PC-9 (cell line): ENCODE results near the gene PIK3CB. TPM values are rescaled to one million over a fixed set of nuclear protein-coding genes. Genes with fewer than 3 reads are reported as not detected.

Source experiments
- BruUV-seq: library from RNA; stranded (reverse); fragments of 400-500 nt; replicated peaks from 2 replicates; lab custom pipeline; 2021; lab: Mats Ljungman, UMichigan
- CTCF ChIA-PET: fragments of 300-600 bp; sonication (Branson Sonifier 250); formaldehyde crosslinking; loops from one replicate; lab custom pipeline; 2022; ENCODE audit warnings: antibody characterized with exemption; lab: Charles Lee
- POLR2A ChIA-PET: fragments of 300-600 bp; sonication (Branson Sonifier 250); formaldehyde crosslinking; loops from one replicate; lab custom pipeline; 2022; ENCODE audit warnings: antibody characterized with exemption; ENCODE audit not compliant: unreplicated experiment; lab: Charles Lee
- DNase-seq, 2 experiments: peaks; one replicate each; pipeline versions ENCODE4 v3.0.0 to v3.0.0-alpha.2; 2015 to 2022; ENCODE audit warnings: mixed read lengths in 1 of 2
- H2AFZ ChIP-seq: fragments of 200-600 bp; sonication (generic); 2 replicates; pipeline ENCODE4 v1.8.1; 2017; ENCODE audit warnings: antibody characterized with exemption
- H3F3A ChIP-seq: fragments of 200-600 bp; sonication (generic); 2 replicates; pipeline ENCODE4 v1.8.1; 2017; ENCODE audit warnings: antibody characterized with exemption, mild to moderate bottlenecking, low read depth; ENCODE audit not compliant: insufficient read depth
- H3K27ac ChIP-seq: fragments of 200-600 bp; sonication (generic); 2 replicates; pipeline ENCODE4 v1.6.1; 2016; ENCODE audit warnings: mixed run types
- H3K27me3 ChIP-seq: fragments of 200-600 bp; sonication (generic); 2 replicates; pipeline ENCODE4 v1.6.1; 2016; ENCODE audit warnings: low read depth, mixed run types; ENCODE audit not compliant: insufficient read depth
- H3K36me3 ChIP-seq: fragments of 200-600 bp; sonication (generic); 2 replicates; pipeline ENCODE4 v1.6.1; 2016; ENCODE audit warnings: low read depth, mixed run types
- H3K4me1 ChIP-seq: fragments of 200-600 bp; sonication (generic); replicated peaks from 2 replicates; pipeline ENCODE4 v1.6.1; 2016; ENCODE audit warnings: mixed run types; ENCODE audit not compliant: insufficient read depth
- H3K4me2 ChIP-seq: fragments of 200-600 bp; sonication (generic); 2 replicates; pipeline ENCODE4 v1.6.1; 2017; ENCODE audit warnings: mixed run types
- H3K4me3 ChIP-seq: fragments of 200-600 bp; sonication (generic); 2 replicates; pipeline ENCODE4 v1.6.1; 2016; ENCODE audit warnings: mixed run types
- H3K79me2 ChIP-seq: fragments of 200-600 bp; sonication (generic); 2 replicates; pipeline ENCODE4 v1.6.1; 2017; ENCODE audit warnings: low read depth, mixed run types
- H3K9me2 ChIP-seq: fragments of 200-600 bp; sonication (generic); 2 replicates; pipeline ENCODE4 v1.8.1; 2017; ENCODE audit warnings: mild to moderate bottlenecking; ENCODE audit not compliant: insufficient read depth
- H3K9me3 ChIP-seq: fragments of 200-600 bp; sonication (generic); 2 replicates; pipeline ENCODE4 v1.8.1; 2016; ENCODE audit warnings: low read depth; ENCODE audit not compliant: insufficient read depth
- H4K20me1 ChIP-seq: fragments of 200-600 bp; sonication (generic); 2 replicates; pipeline ENCODE4 v1.8.1; 2017; ENCODE audit not compliant: insufficient read depth
- EZH2 ChIP-seq: fragments of 200-600 bp; sonication (generic); IDR thresholded peaks from 2 replicates; pipeline ENCODE4 v1.8.0; 2017; ENCODE audit warnings: antibody characterized with exemption, low read depth
- intact Hi-C: fragments of 100-400 bp; cut with micrococcal nuclease; formaldehyde crosslinking; loops from one replicate; pipeline ENCODE4 v1.10.0; 2022; ENCODE audit not compliant: unreplicated experiment
- total RNA-seq: library from RNA; stranded (reverse); gene quantifications from 2 replicates; pipeline ENCODE4 v1.2.3, GENCODE V29; 2021
- TF ChIP-seq, protein P1 (sequence below): fragments of 200-600 bp; sonication (generic); conservative IDR thresholded peaks from 2 replicates; pipeline ENCODE4 v1.6.1; 2017; ENCODE audit warnings: mixed run types, antibody characterized with exemption, mild to moderate bottlenecking, moderate library complexity

Gene PIK3CB
- total RNA-seq, 1 experiment from 2014 or later: 47.8 TPM

DNA sequence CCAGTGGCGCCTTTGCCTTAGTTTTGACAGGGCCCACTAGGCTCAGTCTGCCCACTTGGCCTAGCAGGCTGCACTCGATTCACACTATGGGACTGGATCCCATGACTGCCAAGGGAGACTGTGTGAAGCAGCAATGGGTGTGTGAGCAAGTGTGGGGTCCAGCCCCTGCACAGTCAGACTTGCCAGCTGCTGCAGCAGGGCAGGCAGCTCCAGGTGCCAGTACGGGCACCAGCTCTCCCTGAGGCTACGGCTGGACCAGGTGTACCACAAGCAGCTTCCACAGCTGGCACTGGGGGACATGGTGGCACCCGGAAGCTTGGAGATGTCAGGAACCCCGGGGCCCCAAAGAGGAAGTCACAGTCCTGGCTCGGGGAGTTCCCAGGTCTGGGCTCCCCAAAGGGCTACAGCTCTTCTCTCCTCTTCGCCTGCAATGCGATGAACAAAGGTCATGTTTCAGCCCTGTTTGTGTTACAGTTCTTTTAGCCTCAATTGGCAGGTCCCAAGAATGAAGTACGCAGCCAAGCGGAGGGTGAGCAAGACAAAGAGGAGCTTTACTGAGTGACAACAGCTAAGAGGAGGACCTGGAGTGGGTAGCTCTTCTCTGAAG is 67.1 kb downstream of the PIK3CB start:
- ChIA-PET POLR2A (no interaction called here), CTCF (interaction anchor here (0.6 kb wide), 1 partner anchor 20 kb away, joined by 3 read pairs; no protein-coding TSS in a partner anchor)
- BruUV-seq: no TSS peak
- Histone ChIP-seq H3K9me2 (no peaks in the 10 kb centered on the region), H3K4me1 (no peaks in the 10 kb centered on the region), H3K27ac (no peak overlapping the region), H3K27me3 (no peaks in the 10 kb centered on the region), H4K20me1 (peaks cover 5% of the 10 kb centered on the region), H3K4me2 (no peak overlapping the region), H3K4me3 (no peak overlapping the region), H3F3A (no peaks in the 10 kb centered on the region), H3K79me2 (no peaks in the 10 kb centered on the region), H2AFZ (no peak overlapping the region), H3K9me3 (no peaks in the 10 kb centered on the region), H3K36me3 (no peaks in the 10 kb centered on the region; the same call in 1 of the 2 replicates)
- TF ChIP-seq, protein P1, sequence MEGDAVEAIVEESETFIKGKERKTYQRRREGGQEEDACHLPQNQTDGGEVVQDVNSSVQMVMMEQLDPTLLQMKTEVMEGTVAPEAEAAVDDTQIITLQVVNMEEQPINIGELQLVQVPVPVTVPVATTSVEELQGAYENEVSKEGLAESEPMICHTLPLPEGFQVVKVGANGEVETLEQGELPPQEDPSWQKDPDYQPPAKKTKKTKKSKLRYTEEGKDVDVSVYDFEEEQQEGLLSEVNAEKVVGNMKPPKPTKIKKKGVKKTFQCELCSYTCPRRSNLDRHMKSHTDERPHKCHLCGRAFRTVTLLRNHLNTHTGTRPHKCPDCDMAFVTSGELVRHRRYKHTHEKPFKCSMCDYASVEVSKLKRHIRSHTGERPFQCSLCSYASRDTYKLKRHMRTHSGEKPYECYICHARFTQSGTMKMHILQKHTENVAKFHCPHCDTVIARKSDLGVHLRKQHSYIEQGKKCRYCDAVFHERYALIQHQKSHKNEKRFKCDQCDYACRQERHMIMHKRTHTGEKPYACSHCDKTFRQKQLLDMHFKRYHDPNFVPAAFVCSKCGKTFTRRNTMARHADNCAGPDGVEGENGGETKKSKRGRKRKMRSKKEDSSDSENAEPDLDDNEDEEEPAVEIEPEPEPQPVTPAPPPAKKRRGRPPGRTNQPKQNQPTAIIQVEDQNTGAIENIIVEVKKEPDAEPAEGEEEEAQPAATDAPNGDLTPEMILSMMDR: no peak
- no peak for TF ChIP-seq EZH2
- DNase-seq: no peak
- intact Hi-C loops: no loop called here

DNA sequence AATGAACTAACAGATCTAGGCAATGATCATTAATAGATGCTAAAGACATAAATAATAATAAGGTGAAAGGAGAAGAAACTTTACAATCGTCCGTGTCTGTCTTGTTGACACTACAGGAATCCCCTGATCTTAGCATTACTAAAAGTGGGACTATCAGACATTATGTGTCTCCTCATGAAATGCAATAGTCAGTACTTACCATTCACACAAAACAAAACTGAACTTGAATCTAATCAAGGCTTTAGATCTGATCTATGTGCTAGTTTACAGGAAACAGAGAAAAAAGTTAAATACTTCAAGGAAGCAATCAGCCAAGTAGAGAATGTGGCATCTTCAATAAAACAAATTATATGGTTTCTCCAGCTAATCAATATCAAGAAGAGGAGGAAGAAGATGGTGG is 73.7 kb downstream of the PIK3CB start:
- no peaks in the 10 kb centered on the region for H3K27me3 ChIP-seq
- H3K4me1 ChIP-seq: no peaks in the 10 kb centered on the region
- no peaks in the 10 kb centered on the region for H4K20me1 ChIP-seq
- no peaks in the 10 kb centered on the region for H3F3A ChIP-seq
- H3K79me2 ChIP-seq: no peaks in the 10 kb centered on the region
- DNase-seq: no peak
- CTCF ChIA-PET: no interaction called here
- POLR2A ChIA-PET: no interaction called here
- H2AFZ ChIP-seq: no peak overlapping the region
- BruUV-seq: no TSS peak
- H3K4me2 ChIP-seq: no peak overlapping the region
- H3K9me3 ChIP-seq: no peaks in the 10 kb centered on the region
- H3K36me3 ChIP-seq: no peaks in the 10 kb centered on the region
- H3K4me3 ChIP-seq: no peak overlapping the region
- TF ChIP-seq EZH2: no peak
- TF ChIP-seq, protein P1: no peak
- H3K27ac ChIP-seq: no peak overlapping the region
- intact Hi-C loops: no loop called here
- no peaks in the 10 kb centered on the region for H3K9me2 ChIP-seq

DNA sequence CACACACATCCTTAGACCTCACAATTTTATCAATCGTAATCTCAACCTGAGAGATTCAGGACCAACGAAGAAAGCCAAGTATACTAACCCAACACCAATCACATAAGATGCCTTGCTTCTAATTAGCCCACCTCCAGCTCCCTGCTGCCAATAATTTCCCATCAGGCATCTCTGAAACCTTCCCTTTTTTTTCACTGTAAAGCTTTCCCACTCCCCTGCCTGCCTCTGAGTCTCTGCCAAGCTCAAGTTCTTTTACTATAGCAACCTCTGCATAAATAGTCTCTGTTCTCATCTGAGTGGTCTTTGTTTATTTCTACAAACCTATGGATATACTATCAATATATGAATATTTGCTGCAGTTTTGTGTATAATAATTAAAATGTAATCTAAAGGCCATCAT is 86.5 kb downstream of the PIK3CB start:
- H3K4me3 ChIP-seq: no peak overlapping the region
- no peaks in the 10 kb centered on the region for H3K4me1 ChIP-seq
- no TSS peak for BruUV-seq
- POLR2A ChIA-PET: no interaction called here
- H3K27ac ChIP-seq: no peak overlapping the region
- DNase-seq: no peak
- H2AFZ ChIP-seq: no peak overlapping the region
- no peaks in the 10 kb centered on the region for H3F3A ChIP-seq
- TF ChIP-seq EZH2: no peak
- TF ChIP-seq, protein P1: no peak
- no peak overlapping the region for H3K4me2 ChIP-seq
- H3K9me2 ChIP-seq: no peaks in the 10 kb centered on the region
- CTCF ChIA-PET: no interaction called here
- H3K79me2 ChIP-seq: no peaks in the 10 kb centered on the region
- H4K20me1 ChIP-seq: no peaks in the 10 kb centered on the region
- H3K36me3 ChIP-seq: no peaks in the 10 kb centered on the region
- H3K9me3 ChIP-seq: no peaks in the 10 kb centered on the region
- intact Hi-C loops: no loop called here
- H3K27me3 ChIP-seq: no peaks in the 10 kb centered on the region
